HEK293 (cell line): ENCODE data around the gene EGFR.

ENCODE experiments used
- CTCF ChIA-PET: fragments of 350-600 bp; formaldehyde crosslinking; extraction: SDS; loops from one replicate; lab custom pipeline; 2021; ENCODE audit warnings: antibody characterized with exemption; lab: Yijun Ruan, JAX
- POLR2A ChIA-PET: fragments of 300-600 bp; formaldehyde crosslinking; extraction: SDS; loops from one replicate; lab custom pipeline; 2020; ENCODE audit warnings: antibody characterized with exemption, inconsistent platforms; lab: Yijun Ruan, JAX
- H3K27ac ChIP-seq: fragments of 200-500 bp; sonication (Bioruptor generic); 2 replicates; pipeline ENCODE4 v1.5.1; 2014; ENCODE audit warnings: low read depth, low read length, control low read depth, inconsistent platforms; ENCODE audit errors: extremely low read depth
- H3K36me3 ChIP-seq, 2 experiments: fragments of 200-500 bp in 1 of 2; sonication (Bioruptor generic) in 1 of 2; 1 replicate in 1 of 2; 2 replicates in 1 of 2; pipeline ENCODE4 v1.5.1; 2014 to 2017; ENCODE audit warnings: inconsistent platforms in 2 of 2, low read length in 2 of 2; ENCODE audit not compliant: control insufficient read depth in 2 of 2, insufficient read depth in 1 of 2
- H3K4me1 ChIP-seq: fragments of 200-500 bp; sonication (Bioruptor generic); 2 replicates; pipeline ENCODE4 v1.5.1; 2014; ENCODE audit warnings: mild to moderate bottlenecking, low read length, inconsistent platforms; ENCODE audit not compliant: control insufficient read depth, insufficient read depth
- H3K4me3 ChIP-seq: 2 replicates; pipeline ENCODE4 v1.5.1; 2011; ENCODE audit warnings: low read depth, mild to moderate bottlenecking, control low read depth, low read length, moderate library complexity
- H3K9me3 ChIP-seq: fragments of 200-500 bp; sonication (Bioruptor generic); 2 replicates; pipeline ENCODE4 v1.5.1; 2014; ENCODE audit warnings: low read depth, low read length, inconsistent platforms; ENCODE audit not compliant: control insufficient read depth, insufficient read depth
- GLI2 ChIP-seq: fragments of 450-650 bp; formaldehyde crosslinking; IDR thresholded peaks from 2 replicates; pipeline ENCODE4; 2017; ENCODE audit warnings: missing biosample characterization, missing genetic modification characterization, low read depth, borderline replicate concordance
- KLF7 ChIP-seq: fragments of 450-650 bp; formaldehyde crosslinking; IDR thresholded peaks from 2 replicates; pipeline ENCODE4 v1.5.1; 2016; ENCODE audit warnings: missing biosample characterization, missing genetic modification characterization, borderline replicate concordance
- KLF8 ChIP-seq: fragments of 450-650 bp; formaldehyde crosslinking; IDR thresholded peaks from 2 replicates; pipeline ENCODE4 v1.5.1; 2016; ENCODE audit warnings: missing biosample characterization, missing genetic modification characterization
- KLF9 ChIP-seq: fragments of 450-650 bp; formaldehyde crosslinking; IDR thresholded peaks from 2 replicates; pipeline ENCODE4 v1.5.1; 2016; ENCODE audit warnings: missing biosample characterization, missing genetic modification characterization, low read depth
- MZF1 ChIP-seq: fragments of 450-650 bp; formaldehyde crosslinking; IDR thresholded peaks from 2 replicates; pipeline ENCODE4 v1.5.1; 2017; ENCODE audit warnings: missing biosample characterization, missing genetic modification characterization, borderline replicate concordance
- PRDM6 ChIP-seq: fragments of 450-650 bp; formaldehyde crosslinking; IDR thresholded peaks from 2 replicates; pipeline ENCODE4 v1.5.1; 2017; ENCODE audit warnings: missing biosample characterization, missing genetic modification characterization
- REPIN1 ChIP-seq: fragments of 450-650 bp; formaldehyde crosslinking; IDR thresholded peaks from 2 replicates; pipeline ENCODE4 v1.5.1; 2017; ENCODE audit warnings: missing biosample characterization, missing genetic modification characterization, low read depth
- SALL2 ChIP-seq: fragments of 450-650 bp; formaldehyde crosslinking; IDR thresholded peaks from 2 replicates; pipeline ENCODE4 v1.5.0; 2017; ENCODE audit warnings: missing biosample characterization, mild to moderate bottlenecking, missing genetic modification characterization, borderline replicate concordance
- SP2 ChIP-seq: fragments of 450-650 bp; formaldehyde crosslinking; IDR thresholded peaks from 2 replicates; pipeline ENCODE4 v1.5.1; 2016; ENCODE audit warnings: missing biosample characterization, missing genetic modification characterization
- SP7 ChIP-seq: fragments of 450-650 bp; formaldehyde crosslinking; IDR thresholded peaks from 2 replicates; pipeline ENCODE4 v1.5.1; 2016; ENCODE audit warnings: missing biosample characterization, missing genetic modification characterization
- ZBTB20 ChIP-seq: fragments of 450-650 bp; formaldehyde crosslinking; IDR thresholded peaks from 2 replicates; pipeline ENCODE4 v1.5.1; 2016; ENCODE audit warnings: missing biosample characterization, missing genetic modification characterization
- ZNF146 ChIP-seq: fragments of 450-650 bp; formaldehyde crosslinking; IDR thresholded peaks from 2 replicates; pipeline ENCODE4 v1.5.1; 2016; ENCODE audit warnings: missing biosample characterization, missing genetic modification characterization
- ZNF423 ChIP-seq: fragments of 450-650 bp; formaldehyde crosslinking; IDR thresholded peaks from 2 replicates; pipeline ENCODE4 v1.5.1; 2016; ENCODE audit warnings: missing biosample characterization, missing genetic modification characterization
- ZNF548 ChIP-seq: fragments of 450-650 bp; formaldehyde crosslinking; IDR thresholded peaks from 2 replicates; pipeline ENCODE4 v1.5.1; 2016; ENCODE audit warnings: missing biosample characterization, missing genetic modification characterization
- ZNF560 ChIP-seq: fragments of 450-650 bp; formaldehyde crosslinking; IDR thresholded peaks from 2 replicates; pipeline ENCODE4 v1.5.1; 2017; ENCODE audit warnings: missing biosample characterization, missing genetic modification characterization, borderline replicate concordance
- ZNF561 ChIP-seq: fragments of 450-650 bp; IDR thresholded peaks from 2 replicates; pipeline ENCODE4 v1.5.1; 2018; ENCODE audit warnings: missing biosample characterization, missing genetic modification characterization, borderline replicate concordance
- ZNF623 ChIP-seq: fragments of 450-650 bp; formaldehyde crosslinking; IDR thresholded peaks from 2 replicates; pipeline ENCODE4 v1.5.1; 2016; ENCODE audit warnings: missing biosample characterization, missing genetic modification characterization
- ZNF658 ChIP-seq: fragments of 450-650 bp; formaldehyde crosslinking; IDR thresholded peaks from 2 replicates; pipeline ENCODE4; 2016; ENCODE audit warnings: missing biosample characterization, missing genetic modification characterization
- ZNF660 ChIP-seq: fragments of 450-650 bp; IDR thresholded peaks from 2 replicates; pipeline ENCODE4 v1.5.1; 2018; ENCODE audit warnings: missing biosample characterization, mild to moderate bottlenecking, missing genetic modification characterization
- ZNF701 ChIP-seq: fragments of 450-650 bp; formaldehyde crosslinking; IDR thresholded peaks from 2 replicates; pipeline ENCODE4 v1.5.1; 2016; ENCODE audit warnings: missing biosample characterization, missing genetic modification characterization
- ZSCAN4 ChIP-seq: fragments of 450-650 bp; formaldehyde crosslinking; IDR thresholded peaks from 2 replicates; pipeline ENCODE4 v1.5.1; 2017; ENCODE audit warnings: missing biosample characterization, missing genetic modification characterization
- TF ChIP-seq, protein P1 (sequence below): fragments of 450-650 bp; formaldehyde crosslinking; IDR thresholded peaks from 2 replicates; pipeline ENCODE4 v1.5.1; 2016; ENCODE audit warnings: missing biosample characterization, missing genetic modification characterization

EGFR gene

GRCh38 chr7:55223023-55223422 lies 204.2 kb downstream of the EGFR start:
- no peaks in the 10 kb centered on the region for H3K9me3 ChIP-seq
- no peaks in the 10 kb centered on the region for H3K4me1 ChIP-seq
- no peak overlapping the region for H3K4me3 ChIP-seq
- H3K36me3 ChIP-seq = no peaks in the 10 kb centered on the region
- CTCF ChIA-PET = interaction anchor here (1.2 to 1.7 kb wide), 2 partner anchors 30 to 32 kb away, joined by 3 read pairs; no protein-coding TSS in a partner anchor
- no peak overlapping the region for H3K27ac ChIP-seq
- TF ChIP-seq ZNF658 (tag by site-specific recombination) = no peak
- no peak for TF ChIP-seq ZNF660 (tag by site-specific recombination)
- TF ChIP-seq REPIN1 (tag by site-specific recombination) = no peak
- no peak for TF ChIP-seq KLF7 (tag by site-specific recombination)
- no peak for TF ChIP-seq MZF1 (tag by site-specific recombination)
- TF ChIP-seq, all 188 proteins: peak for 0
- POLR2A ChIA-PET = no interaction called here

DNA sequence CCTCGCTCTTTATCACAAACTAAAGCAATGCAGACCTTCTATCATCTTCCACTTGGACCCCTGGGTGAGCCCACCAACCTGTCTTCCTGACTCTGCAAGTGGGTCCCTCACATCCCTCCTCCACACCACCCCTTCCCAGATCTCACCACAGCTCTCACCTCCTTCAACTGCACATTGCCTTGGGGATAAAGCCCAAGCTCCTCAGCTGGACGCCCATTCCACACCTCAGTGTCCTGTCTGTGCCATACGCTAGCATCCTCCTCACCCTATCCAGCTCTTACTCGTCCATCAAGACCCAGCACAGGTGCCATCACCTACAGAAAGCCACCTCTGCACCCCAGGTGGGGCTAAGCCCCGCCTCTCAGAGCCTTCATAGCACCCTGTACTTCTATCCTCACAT lies 205.3 kb downstream of the EGFR start:
- no peak overlapping the region for H3K4me3 ChIP-seq

DNA sequence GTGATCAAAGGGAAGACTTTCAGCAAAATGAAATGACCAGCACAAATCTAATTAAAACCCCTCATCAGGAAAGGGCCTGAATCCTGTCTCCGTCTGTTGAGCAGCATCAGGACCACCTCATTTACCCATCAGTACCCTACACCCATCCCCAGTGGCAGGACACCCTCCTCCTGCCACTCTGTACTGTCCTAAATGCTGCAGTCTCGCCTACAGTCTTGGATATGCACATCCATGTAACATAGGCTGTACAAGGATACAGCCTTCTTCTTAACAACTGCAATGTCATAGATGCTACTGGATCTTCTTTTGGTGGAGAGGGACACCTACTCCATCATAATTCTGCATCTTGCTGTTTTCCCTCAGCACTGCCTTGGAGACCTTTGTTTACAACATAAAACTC lies 206.0 kb downstream of the EGFR start:
- CTCF ChIA-PET = no interaction called here

More for the DNA sequence above, 205.3 kb downstream of the EGFR start:
- no peak for TF ChIP-seq SP2
- TF ChIP-seq ZNF423 (tag by site-specific recombination) = no peak
- TF ChIP-seq ZNF623 (tag by site-specific recombination) = no peak
- no peak for TF ChIP-seq ZNF548 (tag by site-specific recombination)
- ChIA-PET POLR2A (no interaction called here), CTCF (interaction anchor here (1.2 to 1.7 kb wide), 2 partner anchors 28 to 31 kb away, joined by 3 read pairs; no protein-coding TSS in a partner anchor)
- Histone ChIP-seq H3K4me1 (no peaks in the 10 kb centered on the region), H3K27ac (no peak overlapping the region), H3K9me3 (no peaks in the 10 kb centered on the region), H3K36me3 (no peaks in the 10 kb centered on the region)

DNA sequence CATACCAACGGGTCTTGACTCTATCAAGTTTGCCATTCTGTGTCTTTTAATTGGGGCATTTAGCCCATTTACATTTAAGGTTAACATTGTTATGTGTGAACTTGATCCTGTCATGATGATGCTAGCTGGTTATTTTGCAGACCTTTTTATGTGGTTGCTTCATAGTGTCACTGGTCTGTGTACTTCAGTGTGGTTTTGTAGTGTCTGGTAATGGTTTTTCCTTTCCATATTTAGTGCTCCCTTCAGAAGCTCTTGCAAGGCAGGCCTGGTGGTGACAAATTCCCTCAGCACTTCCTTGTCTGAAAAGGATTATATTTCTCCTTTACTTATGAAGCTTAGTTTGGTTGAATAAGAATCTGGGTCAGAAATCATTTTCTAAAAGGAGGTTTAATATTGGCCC lies 211.2 kb downstream of the EGFR start:
- CTCF ChIA-PET = interaction anchor here (0.9 kb wide), 1 partner anchor 25 kb away, joined by 3 read pairs; no protein-coding TSS in a partner anchor
- H3K4me1 ChIP-seq = no peaks in the 10 kb centered on the region
- no peaks in the 10 kb centered on the region for H3K36me3 ChIP-seq
- no peak overlapping the region for H3K27ac ChIP-seq
- H3K4me3 ChIP-seq = no peak overlapping the region
- TF ChIP-seq ZBTB20 (tag by site-specific recombination) (no peak), ZNF146 (tag by site-specific recombination) (no peak), SP7 (tag by site-specific recombination) (no peak), KLF8 (tag by site-specific recombination) (no peak), ZSCAN4 (tag by site-specific recombination) (no peak), SALL2 (tag by site-specific recombination) (no peak), PRDM6 (tag by site-specific recombination) (no peak)
- TF ChIP-seq, protein P1, sequence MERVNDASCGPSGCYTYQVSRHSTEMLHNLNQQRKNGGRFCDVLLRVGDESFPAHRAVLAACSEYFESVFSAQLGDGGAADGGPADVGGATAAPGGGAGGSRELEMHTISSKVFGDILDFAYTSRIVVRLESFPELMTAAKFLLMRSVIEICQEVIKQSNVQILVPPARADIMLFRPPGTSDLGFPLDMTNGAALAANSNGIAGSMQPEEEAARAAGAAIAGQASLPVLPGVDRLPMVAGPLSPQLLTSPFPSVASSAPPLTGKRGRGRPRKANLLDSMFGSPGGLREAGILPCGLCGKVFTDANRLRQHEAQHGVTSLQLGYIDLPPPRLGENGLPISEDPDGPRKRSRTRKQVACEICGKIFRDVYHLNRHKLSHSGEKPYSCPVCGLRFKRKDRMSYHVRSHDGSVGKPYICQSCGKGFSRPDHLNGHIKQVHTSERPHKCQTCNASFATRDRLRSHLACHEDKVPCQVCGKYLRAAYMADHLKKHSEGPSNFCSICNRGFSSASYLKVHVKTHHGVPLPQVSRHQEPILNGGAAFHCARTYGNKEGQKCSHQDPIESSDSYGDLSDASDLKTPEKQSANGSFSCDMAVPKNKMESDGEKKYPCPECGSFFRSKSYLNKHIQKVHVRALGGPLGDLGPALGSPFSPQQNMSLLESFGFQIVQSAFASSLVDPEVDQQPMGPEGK (tag by site-specific recombination) = no peak
- TF ChIP-seq, all 188 proteins: peak for 0
- POLR2A ChIA-PET = no interaction called here
- H3K9me3 ChIP-seq = no peaks in the 10 kb centered on the region

More for the DNA sequence above, 206.0 kb downstream of the EGFR start:
- POLR2A ChIA-PET = no interaction called here
- Histone ChIP-seq H3K36me3 (no peaks in the 10 kb centered on the region), H3K4me1 (no peaks in the 10 kb centered on the region), H3K4me3 (no peak overlapping the region), H3K27ac (no peak overlapping the region), H3K9me3 (no peaks in the 10 kb centered on the region)
- TF ChIP-seq ZNF701 (no peak), ZNF560 (tag by site-specific recombination) (no peak), ZNF561 (no peak), KLF9 (tag by site-specific recombination) (no peak), GLI2 (tag by site-specific recombination) (no peak)
